ENCODE measurements around the gene PAX7.

GRCh38 chr1:18673976-18674375 is 43.3 kb downstream of the PAX7 start:
- no peak for TF ChIP-seq YY1 (IDR thresholded peaks at IDR 0.05; ENCODE audit: low read depth)
- no peak for TF ChIP-seq RAD21 (IDR thresholded peaks at IDR 0.05; ENCODE audit: low read depth)
